OCI-M1 (cell line): ENCODE data around the gene BTBD16.

ENCODE experiments used
- DNase-seq: peaks from one replicate; lab custom pipeline; 2025; lab: John Stamatoyannopoulos, UW

Gene BTBD16

GRCh38 chr10:122248356-122249302 lies 22.5 kb upstream of the BTBD16 start:
- DNase-seq: no peak

GRCh38 chr10:122249303-122249850 lies 21.7 kb upstream of the BTBD16 start:
- DNase-seq: no peak

GRCh38 chr10:122249991-122250750 lies 20.9 kb upstream of the BTBD16 start:
- no peak for DNase-seq

- no peak for DNase-seq
These were observed 19.4 kb upstream of the BTBD16 start for GRCh38 chr10:122251459-122252255.

GRCh38 chr10:122252805-122253204 lies 18.3 kb upstream of the BTBD16 start:
- no peak for DNase-seq

GRCh38 chr10:122253605-122254004 lies 17.5 kb upstream of the BTBD16 start:
- no peak for DNase-seq

GRCh38 chr10:122254831-122255230 lies 16.3 kb upstream of the BTBD16 start:
- no peak for DNase-seq

- no peak for DNase-seq
These were observed 15.4 kb upstream of the BTBD16 start for GRCh38 chr10:122255509-122256301.

- no peak for DNase-seq
These were observed 14.1 kb upstream of the BTBD16 start for GRCh38 chr10:122257041-122257440.

GRCh38 chr10:122258136-122259074 lies 12.7 kb upstream of the BTBD16 start:
- DNase-seq: no peak

GRCh38 chr10:122259075-122259466 lies 12.0 kb upstream of the BTBD16 start:
- DNase-seq: no peak

- no peak for DNase-seq
These were observed 9.5 kb upstream of the BTBD16 start for GRCh38 chr10:122261584-122261983.

- no peak for DNase-seq
These were observed 7.1 kb upstream of the BTBD16 start for GRCh38 chr10:122263971-122264370.

GRCh38 chr10:122264436-122264835 lies 6.7 kb upstream of the BTBD16 start:
- DNase-seq: no peak

- DNase-seq: no peak
These were observed 6.2 kb upstream of the BTBD16 start for GRCh38 chr10:122264931-122265330.

- DNase-seq: no peak
These were observed 5.2 kb upstream of the BTBD16 start for GRCh38 chr10:122265896-122266295.

GRCh38 chr10:122267849-122268737 lies 3.0 kb upstream of the BTBD16 start:
- DNase-seq: peak; percentile 59

- DNase-seq: no peak
These were observed 1.9 kb upstream of the BTBD16 start for GRCh38 chr10:122269059-122269687.
